GM12801 (cell line): ENCODE results near the gene C15orf61.

Source experiments
- TF ChIP-seq, protein P1 (sequence below): IDR thresholded peaks from one replicate; pipeline ENCODE4 v1.5.1; 2011; ENCODE audit warnings: control low read depth; ENCODE audit not compliant: insufficient read length; ENCODE audit errors: extremely low read depth

The C15orf61 gene

DNA sequence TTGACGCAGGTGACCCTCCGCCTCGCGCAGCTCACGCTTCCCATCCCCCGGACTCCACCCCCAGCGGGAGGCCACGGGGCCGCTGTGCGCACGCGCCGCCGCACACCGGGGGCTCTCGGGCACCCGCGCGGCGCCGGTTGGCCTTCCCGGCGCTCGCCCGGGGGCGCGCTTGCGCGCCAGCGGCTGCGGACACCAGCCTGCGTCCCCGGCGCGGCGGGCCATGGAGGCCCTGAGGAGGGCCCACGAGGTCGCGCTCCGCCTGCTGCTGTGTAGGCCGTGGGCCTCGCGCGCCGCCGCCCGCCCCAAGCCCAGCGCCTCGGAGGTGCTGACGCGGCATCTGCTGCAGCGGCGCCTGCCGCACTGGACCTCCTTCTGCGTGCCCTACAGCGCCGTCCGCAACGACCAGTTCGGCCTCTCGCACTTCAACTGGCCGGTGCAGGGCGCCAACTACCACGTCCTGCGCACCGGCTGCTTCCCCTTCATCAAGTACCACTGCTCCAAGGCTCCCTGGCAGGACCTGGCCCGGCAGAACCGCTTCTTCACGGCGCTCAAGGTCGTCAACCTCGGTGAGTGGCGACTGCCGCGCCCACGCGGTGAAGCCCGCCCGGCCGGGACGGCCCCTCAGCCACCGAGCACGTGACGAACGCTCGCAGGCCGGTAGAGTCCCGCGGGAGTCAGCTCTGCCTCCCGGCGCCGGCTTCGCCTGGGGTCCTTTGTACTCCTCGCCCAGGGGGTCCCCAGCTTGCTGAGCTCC lies at the start of gene C15orf61:
Gene C15orf61, plus strand, starts transcription at position 103 of the 754 bp plus-strand sequence. Its CDS starts 118 bp downstream, at position 221.
- TF ChIP-seq, protein P1, sequence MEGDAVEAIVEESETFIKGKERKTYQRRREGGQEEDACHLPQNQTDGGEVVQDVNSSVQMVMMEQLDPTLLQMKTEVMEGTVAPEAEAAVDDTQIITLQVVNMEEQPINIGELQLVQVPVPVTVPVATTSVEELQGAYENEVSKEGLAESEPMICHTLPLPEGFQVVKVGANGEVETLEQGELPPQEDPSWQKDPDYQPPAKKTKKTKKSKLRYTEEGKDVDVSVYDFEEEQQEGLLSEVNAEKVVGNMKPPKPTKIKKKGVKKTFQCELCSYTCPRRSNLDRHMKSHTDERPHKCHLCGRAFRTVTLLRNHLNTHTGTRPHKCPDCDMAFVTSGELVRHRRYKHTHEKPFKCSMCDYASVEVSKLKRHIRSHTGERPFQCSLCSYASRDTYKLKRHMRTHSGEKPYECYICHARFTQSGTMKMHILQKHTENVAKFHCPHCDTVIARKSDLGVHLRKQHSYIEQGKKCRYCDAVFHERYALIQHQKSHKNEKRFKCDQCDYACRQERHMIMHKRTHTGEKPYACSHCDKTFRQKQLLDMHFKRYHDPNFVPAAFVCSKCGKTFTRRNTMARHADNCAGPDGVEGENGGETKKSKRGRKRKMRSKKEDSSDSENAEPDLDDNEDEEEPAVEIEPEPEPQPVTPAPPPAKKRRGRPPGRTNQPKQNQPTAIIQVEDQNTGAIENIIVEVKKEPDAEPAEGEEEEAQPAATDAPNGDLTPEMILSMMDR: no peak

DNA sequence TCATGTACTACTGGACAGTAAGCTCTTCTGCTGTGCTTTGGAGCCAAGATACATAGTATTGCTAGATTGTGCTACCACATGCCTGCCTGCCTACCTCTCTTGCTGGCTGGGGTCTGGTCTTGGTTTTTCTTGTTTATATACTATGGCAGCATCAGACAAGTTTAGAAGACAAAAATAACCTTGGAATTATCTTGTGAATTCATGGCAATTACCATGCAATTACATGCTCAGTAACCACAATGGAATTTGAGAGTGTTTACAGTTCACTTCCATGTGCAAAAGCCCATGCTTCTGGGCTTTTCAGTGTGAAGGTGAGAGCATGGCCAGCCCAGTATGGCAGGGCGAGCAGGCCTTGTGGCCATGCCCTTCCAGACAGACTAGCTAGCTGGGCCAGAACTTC lies 48.0 kb upstream of the C15orf61 start:
- TF ChIP-seq, protein P1: no peak

DNA sequence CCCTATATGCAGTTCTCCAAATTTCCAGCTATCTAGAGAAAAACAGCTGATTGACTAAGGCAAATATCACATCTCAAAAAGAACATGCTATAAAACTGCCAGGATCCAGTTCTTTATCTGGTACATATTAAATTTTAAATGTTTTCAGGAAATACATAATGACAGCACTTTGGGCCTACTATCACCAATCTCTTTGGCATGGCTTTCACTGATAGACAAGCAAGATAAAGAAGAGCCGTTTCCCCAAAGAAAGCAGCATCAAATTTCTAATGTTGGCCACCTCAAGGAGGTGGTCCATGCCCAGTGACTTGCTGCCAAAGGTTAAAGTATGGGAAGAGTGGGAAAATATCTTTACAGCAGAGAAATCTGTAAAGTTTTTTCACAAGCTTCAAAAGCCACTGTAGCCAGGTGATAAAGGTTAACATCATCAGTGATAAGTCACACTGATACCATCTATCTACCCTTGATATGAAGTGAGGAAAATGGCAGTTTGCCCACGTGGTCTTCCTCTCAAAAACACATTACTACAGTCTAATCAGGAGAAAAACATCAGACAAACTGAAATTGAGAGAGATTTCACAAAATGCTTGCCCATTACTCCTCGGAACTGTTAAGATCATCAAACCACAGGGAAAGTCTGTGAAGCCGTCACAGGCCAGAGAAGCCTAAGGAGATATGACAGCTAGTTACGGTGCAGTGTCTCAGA lies 46.4 kb upstream of the C15orf61 start:
- TF ChIP-seq, protein P1: no peak

DNA sequence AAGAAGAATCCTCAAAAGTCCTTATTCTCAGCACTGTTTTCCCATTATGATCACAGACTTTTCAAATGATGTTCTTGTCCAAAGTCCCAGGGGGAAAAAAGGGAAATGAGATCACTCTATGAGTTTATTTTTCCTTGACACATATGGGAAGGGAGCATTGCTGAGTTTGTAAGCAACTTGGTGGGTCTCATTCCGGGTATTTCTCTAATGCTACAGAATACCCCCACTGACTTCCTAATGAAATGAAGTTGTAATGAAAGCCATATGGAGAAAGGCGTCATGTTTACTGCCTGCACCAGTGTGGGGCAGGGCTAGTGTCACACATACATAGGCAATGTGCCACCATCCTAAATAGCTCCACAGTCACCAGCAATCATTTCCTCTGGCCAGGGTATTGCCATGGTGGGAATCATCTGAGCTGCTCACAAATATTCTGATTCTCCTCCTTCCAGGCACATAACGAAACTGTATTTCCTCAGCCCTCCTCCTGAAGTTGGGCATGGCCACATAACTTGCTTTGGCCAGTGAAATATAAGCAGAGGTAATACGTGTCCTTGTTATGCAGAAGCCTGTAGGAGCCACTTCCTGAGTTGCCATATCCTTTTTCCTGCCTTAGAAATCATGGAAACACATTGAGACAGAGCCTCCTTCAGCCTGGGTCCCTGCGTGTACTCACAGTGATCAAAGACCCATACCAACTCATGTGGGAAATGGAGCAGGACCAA lies 41.0 kb upstream of the C15orf61 start:
- TF ChIP-seq, protein P1: no peak

DNA sequence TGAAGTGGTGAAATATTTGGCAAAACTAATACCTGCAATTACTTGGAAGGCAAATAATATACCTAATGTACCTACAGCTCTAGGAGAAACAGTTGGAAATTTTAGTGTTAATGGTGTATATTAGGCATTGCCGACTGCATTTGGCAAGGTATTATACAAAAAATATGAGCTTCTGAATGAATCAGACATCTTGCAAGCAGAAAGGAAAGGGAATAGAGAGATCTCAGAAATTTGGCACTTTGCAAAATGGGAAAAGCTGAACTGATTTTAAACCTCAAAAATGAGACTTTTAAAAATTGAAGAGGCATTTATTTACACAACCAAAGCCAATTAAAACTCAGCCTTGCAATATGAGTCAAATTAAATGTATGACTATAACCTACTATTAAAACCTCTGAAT lies 40.2 kb upstream of the C15orf61 start:
- TF ChIP-seq, protein P1: no peak

DNA sequence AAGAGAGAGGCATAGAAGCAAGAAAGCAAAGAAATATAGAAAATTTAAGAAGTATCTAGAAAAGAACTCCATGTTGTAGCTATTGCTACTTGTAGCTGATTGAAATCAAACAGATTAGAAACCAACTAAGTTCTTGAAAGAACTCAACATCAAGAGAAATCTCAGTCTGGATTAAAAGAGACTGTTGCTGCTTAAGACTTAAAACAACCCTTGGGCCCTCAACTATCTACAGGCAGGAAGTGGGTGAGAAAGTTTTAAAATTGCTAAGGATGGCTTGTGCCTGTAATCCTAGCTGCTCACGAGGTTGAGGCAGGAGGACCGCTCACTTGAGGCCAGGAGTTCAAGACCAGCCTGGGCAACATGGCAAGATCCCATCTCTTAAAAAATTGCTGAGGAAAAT lies 39.3 kb upstream of the C15orf61 start:
- TF ChIP-seq, protein P1: no peak

DNA sequence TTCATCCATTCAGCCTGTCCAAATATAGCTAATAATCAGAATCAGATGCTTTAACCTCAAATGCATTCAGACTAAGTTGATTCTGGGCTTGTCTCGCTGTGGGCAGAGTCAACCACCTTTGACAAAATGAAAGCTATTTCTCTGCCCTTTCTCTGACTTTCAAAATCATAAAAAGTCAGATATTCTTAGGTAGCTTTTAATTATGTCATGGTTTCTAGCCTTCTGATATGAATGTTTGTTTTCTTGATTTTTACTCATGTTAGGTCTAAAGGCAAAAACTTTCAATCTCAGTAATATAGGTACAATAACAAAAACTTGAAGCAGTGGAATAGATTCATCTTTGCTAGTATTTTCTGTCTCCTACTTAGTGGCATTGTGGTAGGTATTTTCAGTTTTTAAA lies 25.3 kb upstream of the C15orf61 start:
- TF ChIP-seq, protein P1: no peak
